ENCODE results near the gene MT1A. TPM values are rescaled to one million over a fixed set of nuclear protein-coding genes. Genes with fewer than 3 reads are reported as not detected.

The MT1A gene
- total RNA-seq, 2 experiments from 2014 or later = not detected

GRCh38 chr16:56616608-56617211 is 21.8 kb upstream of the MT1A start:
- DNase-seq = no peak
- H3K4me3 Mint-ChIP-seq = peak overlapping the region; percentile 71
- ChIA-PET CTCF (no interaction called here), POLR2A (interaction anchor here (1.4 kb wide), 1 partner anchor 8 kb away, joined by 7 read pairs; the partner anchor contains the start of gene MT2A)
- H3K4me1 Mint-ChIP-seq (ENCODE audit: low read depth) = peaks cover 6% of the 10 kb centered on the region
- H3K36me3 Mint-ChIP-seq (ENCODE audit: low read depth) = no peaks in the 10 kb centered on the region
- no peak overlapping the region for H3K27ac ChIP-seq (ENCODE audit: low read depth in 1 of 2, low read length in 2 of 2)
- no peak overlapping the region for H3K27ac Mint-ChIP-seq
- H3K27me3 ChIP-seq (ENCODE audit: control insufficient read depth in 1 of 2, insufficient read depth in 2 of 2, low read length in 2 of 2) = peaks cover 7 to 8% of the 10 kb centered on the region in 2 experiments
- no peaks in the 10 kb centered on the region for H3K36me3 ChIP-seq (ENCODE audit: insufficient read depth, low read length)
- H3K27me3 Mint-ChIP-seq = peaks cover 13% of the 10 kb centered on the region
- TF ChIP-seq, protein P1, sequence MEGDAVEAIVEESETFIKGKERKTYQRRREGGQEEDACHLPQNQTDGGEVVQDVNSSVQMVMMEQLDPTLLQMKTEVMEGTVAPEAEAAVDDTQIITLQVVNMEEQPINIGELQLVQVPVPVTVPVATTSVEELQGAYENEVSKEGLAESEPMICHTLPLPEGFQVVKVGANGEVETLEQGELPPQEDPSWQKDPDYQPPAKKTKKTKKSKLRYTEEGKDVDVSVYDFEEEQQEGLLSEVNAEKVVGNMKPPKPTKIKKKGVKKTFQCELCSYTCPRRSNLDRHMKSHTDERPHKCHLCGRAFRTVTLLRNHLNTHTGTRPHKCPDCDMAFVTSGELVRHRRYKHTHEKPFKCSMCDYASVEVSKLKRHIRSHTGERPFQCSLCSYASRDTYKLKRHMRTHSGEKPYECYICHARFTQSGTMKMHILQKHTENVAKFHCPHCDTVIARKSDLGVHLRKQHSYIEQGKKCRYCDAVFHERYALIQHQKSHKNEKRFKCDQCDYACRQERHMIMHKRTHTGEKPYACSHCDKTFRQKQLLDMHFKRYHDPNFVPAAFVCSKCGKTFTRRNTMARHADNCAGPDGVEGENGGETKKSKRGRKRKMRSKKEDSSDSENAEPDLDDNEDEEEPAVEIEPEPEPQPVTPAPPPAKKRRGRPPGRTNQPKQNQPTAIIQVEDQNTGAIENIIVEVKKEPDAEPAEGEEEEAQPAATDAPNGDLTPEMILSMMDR (IDR thresholded peaks at IDR 0.05) = no peak
- intact Hi-C loops (cut with DNase I, micrococcal nuclease) = no loop called here
- H3K9me3 ChIP-seq (ENCODE audit: control insufficient read depth in 1 of 2, insufficient read depth in 1 of 2, low read length in 2 of 2) = no peaks in the 10 kb centered on the region
- ATAC-seq (ENCODE audit: poor library complexity) = no peak
- no peaks in the 10 kb centered on the region for H3K9me3 Mint-ChIP-seq
- peaks cover 14% of the 10 kb centered on the region for H3K4me1 ChIP-seq (ENCODE audit: insufficient read depth, low read length)
- peak overlapping the region; percentile 31 for H3K4me3 ChIP-seq (ENCODE audit: low read length)

GRCh38 chr16:56617212-56618085 is 21.0 kb upstream of the MT1A start:
- peak overlapping the region; percentile 56 for H3K4me3 Mint-ChIP-seq
- intact Hi-C loops (cut with DNase I, micrococcal nuclease) = no loop called here
- Histone ChIP-seq H3K27ac (ENCODE audit: low read depth in 1 of 2, low read length in 2 of 2) (no peak overlapping the region), H3K4me3 (ENCODE audit: low read length) (peak overlapping the region; percentile 31), H3K27me3 (ENCODE audit: control insufficient read depth in 1 of 2, insufficient read depth in 2 of 2, low read length in 2 of 2) (peaks cover 7 to 8% of the 10 kb centered on the region in 2 experiments), H3K4me1 (ENCODE audit: insufficient read depth, low read length) (peaks cover 14% of the 10 kb centered on the region), H3K36me3 (ENCODE audit: insufficient read depth, low read length) (no peaks in the 10 kb centered on the region), H3K9me3 (ENCODE audit: control insufficient read depth in 1 of 2, insufficient read depth in 1 of 2, low read length in 2 of 2) (no peaks in the 10 kb centered on the region)
- ATAC-seq (ENCODE audit: poor library complexity) (peak; percentile 98), DNase-seq (peak in 10 of 14 experiments; percentile 23 to 75 (median 51))
- TF ChIP-seq, protein P1 (IDR thresholded peaks at IDR 0.05) = no peak
- peaks cover 5% of the 10 kb centered on the region for H3K4me1 Mint-ChIP-seq (ENCODE audit: low read depth)
- H3K36me3 Mint-ChIP-seq (ENCODE audit: low read depth) = no peaks in the 10 kb centered on the region
- H3K27me3 Mint-ChIP-seq = peaks cover 13% of the 10 kb centered on the region
- H3K9me3 Mint-ChIP-seq = no peaks in the 10 kb centered on the region
- H3K27ac Mint-ChIP-seq = no peak overlapping the region
- CTCF ChIA-PET = interaction anchor here (1.2 kb wide), 1 partner anchor 19 kb away, joined by 3 read pairs; no protein-coding TSS in a partner anchor
- POLR2A ChIA-PET = interaction anchor here (1.4 kb wide), 1 partner anchor 9 kb away, joined by 7 read pairs; the partner anchor contains the start of gene MT2A

GRCh38 chr16:56618138-56618537 is 20.3 kb upstream of the MT1A start:
- no peak overlapping the region for H3K4me3 Mint-ChIP-seq
- H3K27ac Mint-ChIP-seq = no peak overlapping the region
- Histone ChIP-seq H3K4me1 (ENCODE audit: insufficient read depth, low read length) (peaks cover 14% of the 10 kb centered on the region), H3K9me3 (ENCODE audit: control insufficient read depth in 1 of 2, insufficient read depth in 1 of 2, low read length in 2 of 2) (no peaks in the 10 kb centered on the region), H3K36me3 (ENCODE audit: insufficient read depth, low read length) (no peaks in the 10 kb centered on the region), H3K27me3 (ENCODE audit: control insufficient read depth in 1 of 2, insufficient read depth in 2 of 2, low read length in 2 of 2) (peaks cover 7 to 8% of the 10 kb centered on the region in 2 experiments), H3K4me3 (ENCODE audit: low read length) (no peak overlapping the region), H3K27ac (ENCODE audit: low read depth in 1 of 2, low read length in 2 of 2) (no peak overlapping the region)
- no peak for DNase-seq
- H3K9me3 Mint-ChIP-seq = no peaks in the 10 kb centered on the region
- peaks cover 5% of the 10 kb centered on the region for H3K4me1 Mint-ChIP-seq (ENCODE audit: low read depth)
- intact Hi-C loops (cut with DNase I, micrococcal nuclease) = no loop called here
- TF ChIP-seq, protein P1 (IDR thresholded peaks at IDR 0.05) = no peak
- CTCF ChIA-PET = interaction anchor here (1.2 kb wide), 1 partner anchor 18 kb away, joined by 3 read pairs; no protein-coding TSS in a partner anchor
- no peak for ATAC-seq (ENCODE audit: poor library complexity)
- H3K36me3 Mint-ChIP-seq (ENCODE audit: low read depth) = no peaks in the 10 kb centered on the region
- H3K27me3 Mint-ChIP-seq = peaks cover 13% of the 10 kb centered on the region
- POLR2A ChIA-PET = interaction anchor here (1.4 kb wide), 1 partner anchor 10 kb away, joined by 7 read pairs; the partner anchor contains the start of gene MT2A
